ENCODE data around the gene ELAVL3. TPM values are rescaled to one million over a fixed set of nuclear protein-coding genes. Genes with fewer than 3 reads are reported as not detected.
"Not testable (repeated sequence)": the region's sequence is repeated elsewhere in the genome, so short reads cannot be mapped to it uniquely, and the experiment has no call there.

Gene ELAVL3
- total and polyA plus RNA-seq, 2 of the 4 experiments (the other 2 are of a cell fraction), result not detected

GRCh38 chr19:11408591-11408990, 72.3 kb downstream of the ELAVL3 start:
- 50% methylated on average over 1 of the region's 4 CpGs; no CpG with 5 or more reads in 1 of the 2 experiments for WGBS, 2 experiments (ENCODE audit: extremely low coverage in 2 of 2, insufficient read length in 1 of 2)
- H3K4me3 ChIP-seq (ENCODE audit: insufficient read depth, low read depth, low read length), result no peak overlapping the region
- BruUV-seq (replicated peaks), result no TSS peak
- in situ Hi-C loops (cut with MboI; ENCODE audit: low sequenced_read_pairs) (no loop called here), dilution Hi-C loops (cut with HindIII; ENCODE audit: low sequenced_read_pairs, unreplicated experiment) (no loop called here), intact Hi-C loops (cut with micrococcal nuclease) (no loop called here)
- TF ChIP-seq FOS (IDR thresholded peaks at IDR 0.05; ENCODE audit: low read depth, low read length), result no peak
- TF ChIP-seq MAZ (IDR thresholded peaks at IDR 0.05; ENCODE audit: borderline replicate concordance, low read depth, low read length), result no peak
- TF ChIP-seq MXI1 (IDR thresholded peaks at IDR 0.05; ENCODE audit: borderline replicate concordance, low read depth, low read length), result no peak
- no peak for TF ChIP-seq MAFK (IDR thresholded peaks at IDR 0.05; ENCODE audit: low read depth, low read length)
- no peak for TF ChIP-seq USF2 (IDR thresholded peaks at IDR 0.05; ENCODE audit: low read depth, low read length)
- no peak for TF ChIP-seq NFE2L2 (IDR thresholded peaks at IDR 0.05; ENCODE audit: low read depth, low read length)
- TF ChIP-seq RFX5 (IDR thresholded peaks at IDR 0.05; ENCODE audit: low read depth, low read length), result no peak
- TF ChIP-seq POLR2A (IDR thresholded peaks at IDR 0.05; ENCODE audit: low read depth, low read length), result no peak
- TF ChIP-seq BHLHE40 (IDR thresholded peaks at IDR 0.05; ENCODE audit: low read depth, low read length), result no peak
- ChIA-PET POLR2A (ENCODE audit: unreplicated experiment) (no interaction called here), CTCF (no interaction called here)
- no peaks in the 10 kb centered on the region for H3K9me3 ChIP-seq (ENCODE audit: control insufficient read depth, insufficient read depth, low read length)
- H2BK20ac ChIP-seq (ENCODE audit: low read depth, low read length), result no peak overlapping the region
- ATAC-seq (ENCODE audit: low read depth), result no peak
- H2BK120ac ChIP-seq (ENCODE audit: low read depth, low read length), result no peak overlapping the region
- no peak overlapping the region for H3K56ac ChIP-seq (ENCODE audit: extremely low read depth, insufficient read depth, low read length)
- H3K9me1 ChIP-seq (ENCODE audit: insufficient read depth, low read length), result no peaks in the 10 kb centered on the region
- no peaks in the 10 kb centered on the region for H3K36me3 ChIP-seq (ENCODE audit: control insufficient read depth, insufficient read depth, low read length)
- H3K9ac ChIP-seq (ENCODE audit: low read depth, low read length), result no peak overlapping the region
- H3K27me3 ChIP-seq (ENCODE audit: control insufficient read depth, insufficient read depth, low read length), result peaks cover 2% of the 10 kb centered on the region
- no peaks in the 10 kb centered on the region for H3K79me1 ChIP-seq (ENCODE audit: low read depth in 1 of 2, low read length in 2 of 2)
- H3K4ac ChIP-seq (ENCODE audit: low read depth, low read length), result no peak overlapping the region
- H3K14ac ChIP-seq (replicated peaks; ENCODE audit: low read depth, low read length), result no peak overlapping the region
- H2BK5ac ChIP-seq (ENCODE audit: low read depth, low read length, poor library complexity, severe bottlenecking), result no peak overlapping the region
- H2AFZ ChIP-seq (replicated peaks; ENCODE audit: low read length, poor library complexity), result no peak overlapping the region
- no peak for DNase-seq
- H3K18ac ChIP-seq (ENCODE audit: low read depth, low read length), result no peak overlapping the region
- H4K5ac ChIP-seq (ENCODE audit: low read depth, low read length), result no peak overlapping the region
- no peak overlapping the region for H4K91ac ChIP-seq (ENCODE audit: insufficient read depth, low read depth, low read length)
- H2AK5ac ChIP-seq (ENCODE audit: low read depth, low read length), result no peak overlapping the region
- no peak overlapping the region for H2BK15ac ChIP-seq (ENCODE audit: low read depth, low read length)
- H4K20me1 ChIP-seq (ENCODE audit: insufficient read depth, low read length), result no peaks in the 10 kb centered on the region; the same call in 1 of the 2 replicates
- H4K8ac ChIP-seq (ENCODE audit: low read depth in 2 of 2, low read length in 2 of 2), result no peak overlapping the region
- no peak overlapping the region for H3K23ac ChIP-seq (ENCODE audit: low read depth, low read length)
- H3K27ac ChIP-seq (ENCODE audit: insufficient read depth, low read length), result no peak overlapping the region
- H2AK9ac ChIP-seq (replicated peaks; ENCODE audit: low read depth, low read length, poor library complexity), result no peak overlapping the region
- no peak overlapping the region for H3K4me2 ChIP-seq (ENCODE audit: low read depth, low read length)
- no peaks in the 10 kb centered on the region for H3K4me1 ChIP-seq (ENCODE audit: control insufficient read depth, insufficient read depth, low read length)

- DNase-seq, result not testable (repeated sequence)
Observed at GRCh38 chr19:11406703-11407236, 74.1 kb downstream of the ELAVL3 start.

More at GRCh38 chr19:11406703-11407236, 74.1 kb downstream of the ELAVL3 start:
- H2AK9ac ChIP-seq (replicated peaks; ENCODE audit: low read depth, low read length, poor library complexity); H3K18ac ChIP-seq (ENCODE audit: low read depth, low read length); H3K9ac ChIP-seq (ENCODE audit: low read depth, low read length); H3K27ac ChIP-seq (ENCODE audit: insufficient read depth, low read length); H2BK5ac ChIP-seq (ENCODE audit: low read depth, low read length, poor library complexity, severe bottlenecking); H4K5ac ChIP-seq (ENCODE audit: low read depth, low read length); H3K4me3 ChIP-seq (ENCODE audit: insufficient read depth, low read depth, low read length); H3K9me1 ChIP-seq (ENCODE audit: insufficient read depth, low read length); H3K36me3 ChIP-seq (ENCODE audit: control insufficient read depth, insufficient read depth, low read length); H3K9me3 ChIP-seq (ENCODE audit: control insufficient read depth, insufficient read depth, low read length); H2BK15ac ChIP-seq (ENCODE audit: low read depth, low read length); ATAC-seq (ENCODE audit: low read depth); H3K23ac ChIP-seq (ENCODE audit: low read depth, low read length); H2BK120ac ChIP-seq (ENCODE audit: low read depth, low read length); H3K4me2 ChIP-seq (ENCODE audit: low read depth, low read length); H4K20me1 ChIP-seq (ENCODE audit: insufficient read depth, low read length); H3K4ac ChIP-seq (ENCODE audit: low read depth, low read length); H3K56ac ChIP-seq (ENCODE audit: extremely low read depth, insufficient read depth, low read length); H4K91ac ChIP-seq (ENCODE audit: insufficient read depth, low read depth, low read length); H3K4me1 ChIP-seq (ENCODE audit: control insufficient read depth, insufficient read depth, low read length); H3K27me3 ChIP-seq (ENCODE audit: control insufficient read depth, insufficient read depth, low read length); H3K79me1 ChIP-seq (ENCODE audit: low read depth in 1 of 2, low read length in 2 of 2); H4K8ac ChIP-seq (ENCODE audit: low read depth in 2 of 2, low read length in 2 of 2); H2BK20ac ChIP-seq (ENCODE audit: low read depth, low read length); POLR2A ChIA-PET (ENCODE audit: unreplicated experiment); in situ Hi-C loops (cut with MboI; ENCODE audit: low sequenced_read_pairs); intact Hi-C loops (cut with micrococcal nuclease); dilution Hi-C loops (cut with HindIII; ENCODE audit: low sequenced_read_pairs, unreplicated experiment); BruUV-seq (replicated peaks); H3K14ac ChIP-seq (replicated peaks; ENCODE audit: low read depth, low read length); H2AK5ac ChIP-seq (ENCODE audit: low read depth, low read length): not testable (repeated sequence)
- WGBS, 2 experiments (ENCODE audit: extremely low coverage in 2 of 2, insufficient read length in 1 of 2), result 83% methylated on average over 3 of the region's 12 CpGs; no CpG with 5 or more reads in 1 of the 2 experiments
- H2AFZ ChIP-seq (replicated peaks; ENCODE audit: low read length, poor library complexity), result peak overlapping the region; percentile 65
- CTCF ChIA-PET, result interaction anchor here (0.9 kb wide), 1 partner anchor 25 kb away, joined by 4 read pairs; no protein-coding TSS in a partner anchor
